Testis (tissue), 2 donors: ENCODE measurements around the gene NOS1AP.

ENCODE experiments used
- CTCF ChIP-seq, 3 experiments: fragments of 450-650 bp in 2 of 3; fragments of 200-600 bp in 1 of 3; sonication (generic) in 1 of 3; IDR thresholded peaks; one replicate each; pipeline ENCODE4 v1.5.1; 2016 to 2019; ENCODE audit warnings: antibody characterized with exemption in 3 of 3, mild to moderate bottlenecking in 2 of 3, moderate library complexity in 1 of 3
- POLR2A ChIP-seq: fragments of 450-650 bp; IDR thresholded peaks from one replicate; pipeline ENCODE4 v1.6.1; 2017; ENCODE audit warnings: antibody characterized with exemption, mild to moderate bottlenecking, moderate library complexity

GRCh38 chr1:162381383-162381782, 311.9 kb downstream of the NOS1AP start, which contains the start of gene C1orf226:
- TF ChIP-seq CTCF (IDR thresholded peaks at IDR 0.05) = no peak
- TF ChIP-seq POLR2A = no peak
